GM18873 (cell line): ENCODE data around the gene DECR2.

Experiments
- ATAC-seq: cut with Tn5 transposase; IDR thresholded peaks from one replicate; pipeline ENCODE4 v1.9.1; 2021; ENCODE audit warnings: mild to moderate bottlenecking, moderate library complexity, moderate number of reproducible peaks; ENCODE audit not compliant: unreplicated experiment, low FRiP score

The DECR2 gene

GRCh38 chr16:364595-365491 is 36.8 kb upstream of the DECR2 start:
- ATAC-seq, result no peak

GRCh38 chr16:366476-366875 is 35.2 kb upstream of the DECR2 start:
- ATAC-seq, result no peak

- ATAC-seq, result no peak
Observed at GRCh38 chr16:367333-367903, 34.3 kb upstream of the DECR2 start.

GRCh38 chr16:368388-369158 is 33.1 kb upstream of the DECR2 start:
- ATAC-seq, result no peak

GRCh38 chr16:369275-369865 is 32.3 kb upstream of the DECR2 start:
- ATAC-seq, result no peak

GRCh38 chr16:369866-370436 is 31.7 kb upstream of the DECR2 start:
- no peak for ATAC-seq

- peak; percentile 57 for ATAC-seq
Observed at GRCh38 chr16:370443-370842, 31.2 kb upstream of the DECR2 start, which contains the start of gene MRPL28. Gene MRPL28, minus strand, starts transcription at chr16:370538. Its CDS starts 320 bp downstream, at chr16:370218.

- ATAC-seq, result no peak
Observed at GRCh38 chr16:370979-371514, 30.6 kb upstream of the DECR2 start.

GRCh38 chr16:371515-372301 is 30.0 kb upstream of the DECR2 start:
- no peak for ATAC-seq

- ATAC-seq, result no peak
Observed at GRCh38 chr16:372302-372983, 29.2 kb upstream of the DECR2 start.

- ATAC-seq, result no peak
Observed at GRCh38 chr16:373020-373598, 28.6 kb upstream of the DECR2 start.

GRCh38 chr16:373848-374615 is 27.7 kb upstream of the DECR2 start:
- ATAC-seq, result no peak

GRCh38 chr16:374616-374926 is 27.1 kb upstream of the DECR2 start:
- no peak for ATAC-seq

GRCh38 chr16:375212-375611 is 26.5 kb upstream of the DECR2 start:
- no peak for ATAC-seq

- ATAC-seq, result no peak
Observed at GRCh38 chr16:375927-376816, 25.5 kb upstream of the DECR2 start.

GRCh38 chr16:376817-377418 is 24.8 kb upstream of the DECR2 start:
- no peak for ATAC-seq
